Naive B cell (primary cell): ENCODE results near the gene PDE3B. TPM values are rescaled to one million over a fixed set of nuclear protein-coding genes. Genes with fewer than 3 reads are reported as not detected.
"Not testable (repeated sequence)": the region's sequence is repeated elsewhere in the genome, so short reads cannot be mapped to it uniquely, and the experiment has no call there.

ENCODE experiments used
- ATAC-seq, 2 donors: fragments of 150-1000 bp; cut with Tn5 transposase; 2 replicates each; pipeline ENCODE4 v1.10.0; 2021; ENCODE audit warnings: low read depth in 2 of 2, mild to moderate bottlenecking in 2 of 2, moderate library complexity in 2 of 2
- DNase-seq: peaks from one replicate; pipeline ENCODE4 v3.0.0; 2022
- H3K27ac Mint-ChIP-seq, 6 donors: one replicate each; pipeline ENCODE4 v1.8.0; 2020 to 2022; ENCODE audit warnings: mild to moderate bottlenecking in 6 of 6, mixed read lengths in 6 of 6, moderate library complexity in 5 of 6, inconsistent platforms in 2 of 6
- H3K27me3 Mint-ChIP-seq, 3 donors: one replicate each; pipeline ENCODE4 v1.8.0; 2021 to 2022; ENCODE audit warnings: mixed read lengths in 3 of 3, mild to moderate bottlenecking in 1 of 3
- H3K36me3 Mint-ChIP-seq, 2 donors: one replicate each; pipeline ENCODE4 v1.8.0; 2020 to 2022; ENCODE audit warnings: mixed read lengths in 2 of 2, inconsistent platforms in 1 of 2, mild to moderate bottlenecking in 1 of 2
- H3K4me1 Mint-ChIP-seq, 3 donors: one replicate each; pipeline ENCODE4 v1.8.0; 2020 to 2022; ENCODE audit warnings: mixed read lengths in 3 of 3, inconsistent platforms in 1 of 3, mild to moderate bottlenecking in 1 of 3, moderate library complexity in 1 of 3
- H3K4me3 Mint-ChIP-seq, 8 donors: one replicate each; pipeline ENCODE4 v1.8.0; 2020 to 2022; ENCODE audit warnings: mild to moderate bottlenecking in 8 of 8, mixed read lengths in 8 of 8, moderate library complexity in 8 of 8, inconsistent platforms in 2 of 8
- H3K9me3 Mint-ChIP-seq, 7 donors: one replicate each; pipeline ENCODE4 v1.8.0; 2020 to 2022; ENCODE audit warnings: mixed read lengths in 7 of 7, mild to moderate bottlenecking in 5 of 7, inconsistent platforms in 2 of 7, moderate library complexity in 1 of 7
- polyA plus RNA-seq, 6 donors: library from polyadenylated mRNA; unstranded; fragments of 300-500 nt; fragmentation: Illumina TruSeq; gene quantifications; one replicate each; pipeline ENCODE4 v1.2.3, GENCODE V29; 2021; ENCODE audit warnings: low read depth in 6 of 6

PDE3B gene
- polyA plus RNA-seq, 6 donors from 2014 or later = 0.65 to 5.7 (median 1.6) TPM

DNA sequence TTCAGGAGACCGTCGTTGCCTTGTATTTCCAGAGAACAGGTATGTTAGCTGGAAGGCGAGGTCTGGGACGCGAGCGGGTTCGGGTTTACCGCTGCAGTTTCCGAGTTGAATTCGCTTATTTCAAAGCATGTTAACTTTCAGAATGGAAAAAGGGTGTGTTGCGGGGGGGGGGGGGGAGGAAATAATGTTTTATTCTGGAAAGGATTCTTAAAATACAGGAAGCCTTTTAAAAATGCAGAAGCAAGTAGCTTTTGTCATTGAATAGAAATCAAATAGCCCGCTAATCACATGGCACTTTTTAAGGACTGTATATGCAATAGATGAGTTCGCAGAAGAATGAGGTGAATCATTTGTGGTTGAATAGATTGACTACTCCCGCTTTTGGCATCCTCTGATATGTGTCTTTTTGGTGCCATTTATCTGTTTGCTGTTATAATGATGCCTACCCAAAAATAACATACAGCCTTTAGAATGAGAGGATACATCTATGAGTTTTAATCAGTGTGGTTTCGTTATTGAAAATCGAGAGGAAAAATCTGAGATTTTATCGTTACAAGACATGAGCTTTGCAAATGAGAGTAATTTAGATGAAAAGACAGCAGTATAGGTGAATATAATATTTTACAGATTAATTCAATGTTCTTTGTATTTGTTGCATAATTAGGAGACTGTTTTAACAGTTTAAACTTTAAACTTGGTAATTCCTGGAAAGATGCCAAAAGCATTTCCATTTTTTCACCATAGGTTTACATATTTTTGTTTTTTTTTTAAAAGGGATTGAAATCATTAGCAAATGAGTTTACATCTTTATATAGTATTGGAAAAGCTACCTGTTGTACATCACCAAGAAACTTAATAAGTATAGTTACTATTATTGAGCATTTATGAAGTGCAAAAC lies 1.7 kb downstream of the PDE3B start:
- peaks cover 9 to 14% (median 12%) of the 10 kb centered on the region in 3 donors for H3K4me1 Mint-ChIP-seq
- H3K4me3 Mint-ChIP-seq = peak overlapping the region; percentile 84 to 95 (median 92)
- ATAC-seq = no peak
- H3K36me3 Mint-ChIP-seq = peaks cover 0 to 3% of the 10 kb centered on the region in 2 donors
- H3K27ac Mint-ChIP-seq = peak overlapping the region in 4 of 6 donors; percentile 47 to 96 (median 73)
- peak; percentile 21 for DNase-seq
- no peaks in the 10 kb centered on the region for H3K9me3 Mint-ChIP-seq
- peaks cover 8 to 43% (median 33%) of the 10 kb centered on the region in 3 donors for H3K27me3 Mint-ChIP-seq

- no peak for ATAC-seq
- Mint-ChIP-seq H3K4me1 (peaks cover 9 to 14% (median 12%) of the 10 kb centered on the region in 3 donors), H3K36me3 (peaks cover 0 to 7% of the 10 kb centered on the region in 2 donors), H3K9me3 (no peaks in the 10 kb centered on the region), H3K27me3 (peaks cover 12 to 51% (median 43%) of the 10 kb centered on the region in 3 donors), H3K4me3 (peak overlapping the region in 4 of 8 donors; percentile 18 to 93 (median 34)), H3K27ac (no peak overlapping the region)
- no peak for DNase-seq
Measured at GRCh38 chr11:14645985-14646900, 2.6 kb downstream of the PDE3B start.

- peaks cover 12 to 68% (median 62%) of the 10 kb centered on the region in 3 donors for H3K27me3 Mint-ChIP-seq
- H3K4me1 Mint-ChIP-seq = peaks cover 6 to 9% (median 9%) of the 10 kb centered on the region in 3 donors
- no peak for DNase-seq
- no peaks in the 10 kb centered on the region for H3K9me3 Mint-ChIP-seq
- H3K4me3 Mint-ChIP-seq = no peak overlapping the region
- peaks cover 0 to 7% of the 10 kb centered on the region in 2 donors for H3K36me3 Mint-ChIP-seq
- ATAC-seq = no peak
- H3K27ac Mint-ChIP-seq = no peak overlapping the region
Measured at GRCh38 chr11:14650064-14650463, 6.5 kb downstream of the PDE3B start.

- peaks cover 16 to 61% (median 44%) of the 10 kb centered on the region in 3 donors for H3K27me3 Mint-ChIP-seq
- H3K27ac Mint-ChIP-seq = no peak overlapping the region
- H3K4me1 Mint-ChIP-seq = no peaks in the 10 kb centered on the region
- peaks cover 0 to 7% of the 10 kb centered on the region in 2 donors for H3K36me3 Mint-ChIP-seq
- no peak overlapping the region for H3K4me3 Mint-ChIP-seq
- DNase-seq = no peak
- H3K9me3 Mint-ChIP-seq = no peaks in the 10 kb centered on the region
- no peak for ATAC-seq
Measured at GRCh38 chr11:14653090-14653489, 9.5 kb downstream of the PDE3B start.

DNA sequence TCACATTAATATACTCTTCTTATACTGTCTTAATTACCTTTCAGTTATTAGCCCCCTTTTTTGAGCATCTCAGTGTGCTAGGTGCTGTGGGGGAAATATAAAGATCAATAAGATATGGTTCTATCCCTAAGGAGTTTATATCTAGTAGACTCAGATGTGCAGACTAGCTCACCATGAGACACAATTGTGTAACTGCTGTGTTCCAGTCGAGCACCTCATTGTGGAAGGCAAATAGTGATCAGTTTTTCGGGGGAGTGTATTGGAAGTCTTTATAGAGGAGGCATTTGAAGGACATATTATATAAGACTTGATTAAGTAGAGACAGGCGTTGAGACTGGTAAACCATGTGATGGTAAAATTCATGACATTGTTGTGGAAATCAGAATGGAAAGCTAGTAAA lies 11.8 kb downstream of the PDE3B start:
- H3K27ac Mint-ChIP-seq = no peak overlapping the region
- no peaks in the 10 kb centered on the region for H3K4me1 Mint-ChIP-seq
- H3K9me3 Mint-ChIP-seq = no peaks in the 10 kb centered on the region
- DNase-seq = no peak
- H3K27me3 Mint-ChIP-seq = peaks cover 6 to 41% (median 27%) of the 10 kb centered on the region in 3 donors
- no peak overlapping the region for H3K4me3 Mint-ChIP-seq
- peaks cover 0 to 3% of the 10 kb centered on the region in 2 donors for H3K36me3 Mint-ChIP-seq
- no peak for ATAC-seq

DNA sequence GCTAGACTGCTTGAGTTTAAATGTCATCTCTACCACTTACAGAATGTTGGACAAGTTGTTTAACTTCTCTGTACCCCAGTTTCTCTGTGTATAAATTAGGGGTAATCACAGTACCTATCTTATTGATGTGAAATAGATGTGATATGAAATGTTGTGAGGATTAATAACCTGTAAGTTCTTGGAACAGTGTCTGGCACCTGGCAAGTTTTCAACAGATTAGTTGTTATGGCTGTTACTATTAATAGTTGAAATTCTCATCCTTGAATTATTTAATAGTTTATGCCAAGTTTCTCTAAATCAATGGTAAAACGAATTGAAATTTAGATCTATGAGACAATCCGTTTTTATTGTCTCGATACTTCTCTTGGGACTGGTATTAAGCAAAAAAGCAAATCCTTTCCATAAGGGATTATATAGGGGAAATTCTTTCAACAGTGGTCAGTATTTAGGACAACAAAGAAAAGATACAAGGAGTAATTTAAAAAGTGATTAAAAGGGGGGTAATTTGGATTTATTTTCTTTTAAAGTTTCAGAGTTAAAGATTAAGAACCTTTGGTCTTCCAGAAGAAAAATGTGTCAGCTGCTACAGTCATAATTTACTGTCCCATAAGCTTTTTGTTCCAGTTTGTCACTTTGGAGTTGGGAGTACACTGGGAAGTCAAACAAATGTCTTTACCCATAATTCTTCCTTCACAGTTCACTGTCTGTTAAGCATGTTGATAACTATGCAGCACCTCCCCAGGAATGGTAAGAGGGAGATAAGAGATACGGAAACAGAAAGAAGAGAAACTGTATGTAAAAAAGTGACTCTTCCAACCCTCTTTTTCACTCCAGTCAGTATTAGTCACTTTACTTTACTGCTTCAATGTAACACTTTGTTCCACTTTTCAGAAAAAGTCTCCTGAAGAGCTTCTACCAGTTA lies 13.2 kb downstream of the PDE3B start:
- Mint-ChIP-seq H3K4me3 (no peak overlapping the region), H3K4me1 (no peaks in the 10 kb centered on the region), H3K9me3 (no peaks in the 10 kb centered on the region), H3K27ac (no peak overlapping the region), H3K36me3 (no peaks in the 10 kb centered on the region), H3K27me3 (peaks cover 4 to 31% (median 21%) of the 10 kb centered on the region in 3 donors)
- DNase-seq (no peak), ATAC-seq (no peak)

- DNase-seq (no peak), ATAC-seq (no peak)
- H3K9me3 Mint-ChIP-seq = no peaks in the 10 kb centered on the region
- H3K4me3 Mint-ChIP-seq = no peak overlapping the region
- H3K27me3 Mint-ChIP-seq = peaks cover 4 to 23% (median 13%) of the 10 kb centered on the region in 3 donors
- no peaks in the 10 kb centered on the region for H3K4me1 Mint-ChIP-seq
- no peaks in the 10 kb centered on the region for H3K36me3 Mint-ChIP-seq
- H3K27ac Mint-ChIP-seq = no peak overlapping the region
Measured at GRCh38 chr11:14657841-14658240, 14.2 kb downstream of the PDE3B start.

- H3K9me3 Mint-ChIP-seq, DNase-seq, H3K27me3 Mint-ChIP-seq, ATAC-seq, H3K4me1 Mint-ChIP-seq, H3K36me3 Mint-ChIP-seq, H3K4me3 Mint-ChIP-seq: not testable (repeated sequence)
- H3K27ac Mint-ChIP-seq = peak overlapping the region in 1 of 6 donors; percentile 20
Measured at GRCh38 chr11:14664926-14665325, 21.3 kb downstream of the PDE3B start.

- not testable (repeated sequence) for H3K4me1 Mint-ChIP-seq, DNase-seq, ATAC-seq, H3K4me3 Mint-ChIP-seq, H3K9me3 Mint-ChIP-seq, H3K36me3 Mint-ChIP-seq, H3K27me3 Mint-ChIP-seq, H3K27ac Mint-ChIP-seq
Measured at GRCh38 chr11:14667329-14667728, 23.7 kb downstream of the PDE3B start.

GRCh38 chr11:14668731-14669301 lies 25.2 kb downstream of the PDE3B start:
- Mint-ChIP-seq H3K4me1 (peaks cover 0 to 8% (median 2%) of the 10 kb centered on the region in 3 donors), H3K9me3 (peaks cover 0 to 5% (median 0%) of the 10 kb centered on the region in 7 donors)

DNA sequence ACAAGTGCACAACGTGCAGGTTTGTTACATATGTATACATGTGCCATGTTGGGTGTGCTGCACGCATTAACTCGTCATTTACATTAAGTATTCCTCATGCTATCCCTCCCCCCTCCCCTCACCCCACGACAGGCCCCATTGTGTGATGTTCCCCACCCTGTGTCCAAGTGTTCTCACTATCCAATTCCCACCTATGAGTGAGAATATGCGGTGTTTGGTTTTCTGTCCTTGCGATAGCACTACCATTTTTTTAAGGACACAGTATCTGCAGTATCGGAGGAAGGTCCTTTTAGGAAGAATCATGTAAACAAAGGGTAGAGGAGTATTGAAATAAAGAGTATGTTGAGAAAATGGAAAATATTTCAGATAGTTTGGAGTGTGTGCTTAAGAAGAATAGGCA lies 25.9 kb downstream of the PDE3B start:
- H3K36me3 Mint-ChIP-seq = no peaks in the 10 kb centered on the region
- ATAC-seq (no peak), DNase-seq (no peak)
- H3K4me1 Mint-ChIP-seq = peaks cover 7 to 15% (median 8%) of the 10 kb centered on the region in 3 donors
- peaks cover 0 to 3% (median 0%) of the 10 kb centered on the region in 7 donors for H3K9me3 Mint-ChIP-seq
- H3K27me3 Mint-ChIP-seq = no peaks in the 10 kb centered on the region
- H3K4me3 Mint-ChIP-seq = no peak overlapping the region
- no peak overlapping the region for H3K27ac Mint-ChIP-seq

More at GRCh38 chr11:14668731-14669301, 25.2 kb downstream of the PDE3B start:
- H3K27me3 Mint-ChIP-seq = no peaks in the 10 kb centered on the region
- DNase-seq (no peak), ATAC-seq (no peak)
- no peak overlapping the region for H3K4me3 Mint-ChIP-seq
- H3K36me3 Mint-ChIP-seq = no peaks in the 10 kb centered on the region
- H3K27ac Mint-ChIP-seq = peak overlapping the region in 2 of 6 donors; percentile 61 to 81

- DNase-seq (no peak), ATAC-seq (no peak)
- Mint-ChIP-seq H3K4me3 (no peak overlapping the region), H3K36me3 (no peaks in the 10 kb centered on the region), H3K9me3 (peaks cover 0 to 2% (median 0%) of the 10 kb centered on the region in 7 donors), H3K27ac (no peak overlapping the region), H3K4me1 (peaks cover 8 to 15% (median 9%) of the 10 kb centered on the region in 3 donors), H3K27me3 (no peaks in the 10 kb centered on the region)
Measured at GRCh38 chr11:14669958-14670357, 26.4 kb downstream of the PDE3B start.
